ENCODE data around the gene YPEL1. TPM values are rescaled to one million over a fixed set of nuclear protein-coding genes. Genes with fewer than 3 reads are reported as not detected.
"Not testable (repeated sequence)": the region's sequence is repeated elsewhere in the genome, so short reads cannot be mapped to it uniquely, and the experiment has no call there.

The YPEL1 gene
- total RNA-seq, 1 donor from 2014 or later = 8.7 TPM

DNA sequence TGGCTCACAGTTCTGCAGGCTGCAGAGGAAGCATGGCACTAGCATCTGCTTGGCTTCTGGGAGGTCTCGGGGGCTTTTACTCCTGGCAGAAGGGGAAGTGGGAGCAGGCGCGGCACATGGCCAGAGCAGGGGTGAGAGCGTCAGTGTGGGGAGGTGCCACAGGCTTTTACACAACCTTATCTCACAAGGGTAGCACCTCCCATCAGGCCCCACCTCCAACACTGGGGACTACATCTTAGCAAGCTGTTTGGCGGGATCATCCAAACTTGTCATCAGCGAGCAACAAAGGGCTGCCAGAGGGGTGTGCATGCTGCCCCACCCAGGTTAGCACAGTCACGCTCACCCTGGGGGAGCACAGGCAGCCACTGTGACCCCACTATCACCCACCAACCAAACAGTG lies 18.9 kb upstream of the YPEL1 start:
- DNase-seq (ENCODE audit: extremely low read depth, low read depth, low spot score) = no peak

DNA sequence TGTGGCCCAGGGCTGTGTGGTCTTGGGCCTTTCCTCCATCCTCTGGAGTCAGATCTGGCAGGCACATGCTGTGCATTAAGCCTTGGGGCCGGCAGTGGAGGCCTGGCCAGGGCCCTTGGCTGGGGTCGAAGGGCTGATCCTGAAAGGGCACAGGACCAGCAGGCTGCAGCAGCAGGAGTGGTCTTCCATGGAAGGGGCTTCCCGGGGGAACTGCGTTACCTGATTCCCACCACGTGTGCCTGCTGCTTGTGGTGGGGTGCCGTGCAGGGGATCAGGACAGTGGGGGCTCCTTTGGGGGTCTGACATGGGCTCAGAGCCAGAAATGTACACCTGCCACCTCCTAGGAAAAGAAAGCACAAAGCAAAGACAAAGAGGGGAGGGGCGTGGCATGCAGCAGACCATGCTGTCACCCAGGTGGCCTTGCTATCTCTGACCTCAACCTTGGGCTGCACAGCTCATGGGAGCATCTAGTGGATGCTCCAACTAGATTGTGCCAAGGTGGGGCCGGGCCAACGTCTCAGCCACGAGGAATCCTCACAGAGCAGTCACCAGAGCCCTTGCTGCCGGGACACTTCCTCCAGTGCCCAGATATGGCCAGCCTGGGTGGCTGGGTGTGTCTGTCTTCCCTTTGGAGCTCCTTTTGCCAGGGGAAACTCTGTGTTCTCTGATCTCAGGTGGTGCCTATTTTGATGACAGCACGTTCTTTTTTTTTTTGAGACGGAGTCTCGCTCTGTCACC lies 17.9 kb upstream of the YPEL1 start:
- DNase-seq (ENCODE audit: extremely low read depth, low read depth, low spot score) = no peak

DNA sequence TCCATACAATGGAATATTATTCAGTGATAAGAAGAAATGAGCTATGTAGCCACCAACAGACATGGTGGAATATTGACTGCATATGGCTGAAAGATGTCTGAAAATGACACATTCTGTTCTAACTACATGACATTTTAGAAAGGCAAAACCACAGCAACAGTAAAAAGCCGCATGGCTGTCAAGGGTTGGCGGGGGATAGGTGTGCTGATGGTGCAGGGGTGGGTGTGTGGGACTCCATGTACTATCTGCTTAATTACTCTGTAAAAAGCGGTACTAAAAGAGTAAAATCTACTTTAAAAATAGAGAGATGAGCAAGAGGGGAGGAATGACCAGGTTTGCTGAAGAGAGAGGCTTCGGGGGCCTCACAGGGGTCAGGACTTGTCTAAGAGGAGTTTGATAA lies 16.7 kb upstream of the YPEL1 start:
- no peak for DNase-seq (ENCODE audit: extremely low read depth, low read depth, low spot score)

DNA sequence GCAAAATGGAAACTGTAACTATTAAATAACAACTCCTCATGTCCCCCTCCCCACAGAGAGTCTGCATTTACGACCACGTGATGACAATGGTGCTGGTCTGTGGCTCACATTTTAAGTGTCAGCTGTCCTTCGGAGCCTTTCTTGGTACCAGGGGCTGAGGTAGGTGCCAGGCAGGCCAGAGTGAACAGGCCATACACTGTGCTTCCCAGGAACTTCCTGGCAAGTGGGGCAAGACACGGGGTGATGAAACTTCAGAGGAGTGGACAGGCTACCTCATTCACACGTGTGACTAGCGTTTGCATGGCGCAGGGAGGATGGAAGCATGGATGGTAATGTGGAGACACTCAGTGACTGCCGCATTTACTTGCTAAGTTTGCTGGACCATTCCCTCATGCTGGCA lies 10.4 kb upstream of the YPEL1 start:
- DNase-seq (ENCODE audit: extremely low read depth, low read depth, low spot score) = no peak

DNA sequence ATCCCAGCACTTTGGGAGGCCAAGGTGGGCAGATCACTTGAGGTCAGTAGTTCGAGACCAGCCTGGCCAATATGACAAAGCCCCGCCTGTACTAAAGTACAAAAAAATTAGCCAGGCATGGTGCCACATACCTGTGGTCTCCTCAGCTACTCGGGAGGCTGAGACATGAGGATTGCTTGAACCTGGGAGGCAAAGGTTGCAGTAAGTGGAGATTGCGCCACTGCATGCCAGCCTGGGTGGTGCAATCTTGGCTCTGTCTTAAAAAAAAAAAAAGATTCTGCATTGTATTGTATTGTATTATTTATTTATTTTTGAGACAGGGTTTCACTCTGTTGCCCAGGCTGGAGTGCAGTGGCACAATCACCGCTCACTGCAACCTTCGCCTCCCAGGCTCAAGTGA lies 9.3 kb upstream of the YPEL1 start:
- not testable (repeated sequence) for DNase-seq (ENCODE audit: extremely low read depth, low read depth, low spot score)

DNA sequence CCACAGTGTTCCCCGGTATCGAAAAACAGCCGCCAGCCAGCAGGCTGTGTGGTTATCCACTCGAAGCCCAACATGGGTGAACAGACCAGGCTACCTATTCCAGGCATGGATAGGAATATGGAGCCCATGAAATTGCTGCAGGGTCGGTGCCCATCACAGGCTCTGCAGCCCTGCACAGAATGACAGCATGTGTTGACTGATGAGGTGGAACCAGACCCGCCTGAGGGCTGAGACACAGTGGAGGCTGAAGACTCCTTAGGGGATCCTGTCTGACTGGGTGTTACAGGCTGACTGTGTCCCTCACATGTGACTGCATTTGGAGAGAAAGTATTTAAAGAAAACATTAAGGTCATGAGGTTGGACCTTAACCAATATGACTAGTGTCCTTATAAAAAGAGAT lies 6.2 kb upstream of the YPEL1 start:
- no peak for DNase-seq (ENCODE audit: extremely low read depth, low read depth, low spot score)

DNA sequence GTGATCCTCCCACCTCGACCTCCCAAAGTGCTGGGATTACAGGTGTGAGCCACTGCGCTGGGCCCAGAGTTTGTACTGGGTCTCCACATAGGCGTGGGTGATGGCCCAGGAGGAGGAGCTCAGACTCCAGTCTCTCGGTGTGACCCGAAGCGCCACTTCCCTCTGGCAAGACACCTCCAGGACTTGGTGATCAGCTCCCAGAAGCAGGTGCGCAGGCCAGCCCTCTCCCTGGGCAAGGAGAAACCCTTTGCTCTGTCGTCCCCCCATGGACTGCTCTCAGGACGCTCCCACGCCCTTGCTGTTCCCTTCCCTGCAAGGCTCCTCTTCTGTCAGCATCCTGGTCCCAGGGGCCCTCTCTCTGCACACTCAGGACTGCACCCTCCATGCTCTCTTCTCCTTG lies 5.5 kb upstream of the YPEL1 start:
- DNase-seq (ENCODE audit: extremely low read depth, low read depth, low spot score) = no peak

DNA sequence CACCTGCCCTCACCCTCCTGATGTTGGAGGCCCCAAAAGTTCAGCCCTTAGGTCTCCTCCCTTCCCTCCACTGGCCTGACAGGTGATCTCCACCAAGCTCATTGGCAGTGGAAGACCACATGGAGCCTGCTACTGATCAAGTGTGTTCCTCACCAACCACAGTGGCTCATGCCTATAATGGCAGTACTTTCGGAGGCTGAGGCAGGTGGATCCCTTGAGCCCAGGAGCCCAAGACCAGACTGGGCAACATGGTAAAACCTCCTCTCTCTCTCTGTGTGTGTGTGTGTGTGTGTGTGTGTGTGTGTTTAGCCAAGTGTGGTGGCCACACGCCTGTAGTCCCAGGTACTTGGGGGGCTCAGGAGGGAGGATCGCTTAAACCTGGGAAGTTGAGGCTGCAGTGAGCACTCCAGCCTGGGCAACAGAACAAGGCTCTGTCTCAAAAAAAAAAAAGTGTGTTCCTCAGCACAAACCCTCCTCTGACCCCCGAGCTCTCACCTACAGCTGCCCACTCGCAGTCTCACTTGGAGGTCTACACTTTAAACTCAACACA lies 4.3 kb upstream of the YPEL1 start:
- no peak for DNase-seq (ENCODE audit: extremely low read depth, low read depth, low spot score)

DNA sequence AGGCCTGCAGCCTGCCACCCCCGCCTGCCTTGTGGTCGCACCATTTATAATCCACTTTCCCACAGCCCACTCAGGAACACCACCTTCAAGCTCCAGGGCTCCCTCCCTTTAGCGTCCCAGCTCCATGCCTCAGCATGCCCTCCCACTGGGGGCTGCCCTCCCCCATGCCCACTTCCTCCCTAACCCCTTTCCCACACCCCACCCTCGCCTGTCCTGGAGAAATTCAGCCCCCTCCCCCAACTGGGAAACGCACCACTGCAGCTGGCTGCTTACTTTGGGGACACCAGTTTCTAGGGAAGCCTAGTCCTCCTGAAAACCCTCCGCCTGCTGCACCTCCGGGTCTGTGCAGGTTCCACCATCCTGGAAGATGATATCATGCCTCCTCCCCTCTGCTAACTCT lies 3.4 kb upstream of the YPEL1 start:
- no peak for DNase-seq (ENCODE audit: extremely low read depth, low read depth, low spot score)

DNA sequence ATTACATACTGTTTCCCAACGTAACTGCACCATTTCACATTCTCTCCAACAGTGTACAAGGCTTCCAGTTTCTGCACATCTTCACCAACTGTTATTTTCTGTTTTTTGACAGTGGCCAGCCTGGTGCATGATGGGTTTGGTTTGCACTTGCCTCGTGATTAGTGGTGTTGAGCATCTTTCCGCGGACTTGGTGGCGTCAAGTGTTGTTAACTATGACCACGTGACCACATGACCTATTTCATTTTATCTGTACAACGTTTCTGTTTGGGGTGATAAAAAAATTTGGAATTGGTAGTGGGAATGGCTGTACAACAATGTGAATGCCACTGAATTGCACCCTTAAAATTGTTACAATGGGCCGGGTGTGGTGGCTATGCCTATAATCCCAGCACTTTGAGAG lies 2.5 kb upstream of the YPEL1 start:
- DNase-seq (ENCODE audit: extremely low read depth, low read depth, low spot score) = no peak

DNA sequence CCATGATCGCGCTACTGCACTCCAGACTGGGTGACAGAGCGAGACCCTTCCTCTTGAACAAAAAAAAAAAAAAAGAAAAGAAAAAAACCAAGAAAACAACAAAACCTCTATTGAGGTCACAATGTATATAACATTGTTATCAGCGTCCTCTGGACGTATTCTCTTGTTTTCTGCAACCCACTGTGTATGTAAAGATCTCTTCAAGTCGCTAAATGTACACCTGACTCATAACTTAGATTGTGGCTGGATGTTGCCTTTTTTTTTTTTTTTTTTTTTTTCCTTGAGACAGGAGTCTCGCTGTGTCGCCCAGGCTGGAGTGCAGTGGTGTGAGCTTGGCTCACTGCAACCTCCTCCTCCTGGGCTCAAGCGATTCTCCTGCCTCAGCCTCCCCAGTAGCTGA lies 1.4 kb upstream of the YPEL1 start:
- no peak for DNase-seq (ENCODE audit: extremely low read depth, low read depth, low spot score)

DNA sequence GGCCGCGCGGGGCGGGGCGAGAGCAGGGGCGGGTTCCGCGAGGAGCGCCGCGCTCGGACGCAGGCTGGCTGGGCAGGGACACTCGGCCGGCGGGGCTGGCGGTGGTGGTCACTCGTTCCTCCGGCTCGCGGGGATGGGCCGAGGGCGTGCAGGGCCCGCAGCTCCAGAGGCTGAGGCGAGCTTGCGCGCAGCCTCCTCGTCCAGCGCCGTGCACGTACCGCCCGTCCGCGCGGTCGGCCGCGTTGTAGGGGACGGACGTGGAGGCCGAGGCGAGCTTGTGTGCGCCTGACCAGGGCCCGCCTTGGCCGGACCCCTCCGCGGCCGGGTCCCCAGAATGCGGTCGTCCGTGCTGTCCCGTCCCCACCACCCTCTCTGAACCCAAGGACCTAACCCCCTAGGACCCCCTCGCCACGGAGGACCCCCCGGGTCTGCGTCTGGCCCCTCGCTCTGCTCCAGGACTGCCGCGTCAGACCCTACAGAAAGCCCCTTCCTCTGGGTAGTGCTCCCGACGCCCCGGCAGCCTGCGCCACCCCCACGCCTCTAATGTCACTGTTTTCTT lies 569 bp upstream of the YPEL1 start:
- DNase-seq (ENCODE audit: extremely low read depth, low read depth, low spot score) = no peak

DNA sequence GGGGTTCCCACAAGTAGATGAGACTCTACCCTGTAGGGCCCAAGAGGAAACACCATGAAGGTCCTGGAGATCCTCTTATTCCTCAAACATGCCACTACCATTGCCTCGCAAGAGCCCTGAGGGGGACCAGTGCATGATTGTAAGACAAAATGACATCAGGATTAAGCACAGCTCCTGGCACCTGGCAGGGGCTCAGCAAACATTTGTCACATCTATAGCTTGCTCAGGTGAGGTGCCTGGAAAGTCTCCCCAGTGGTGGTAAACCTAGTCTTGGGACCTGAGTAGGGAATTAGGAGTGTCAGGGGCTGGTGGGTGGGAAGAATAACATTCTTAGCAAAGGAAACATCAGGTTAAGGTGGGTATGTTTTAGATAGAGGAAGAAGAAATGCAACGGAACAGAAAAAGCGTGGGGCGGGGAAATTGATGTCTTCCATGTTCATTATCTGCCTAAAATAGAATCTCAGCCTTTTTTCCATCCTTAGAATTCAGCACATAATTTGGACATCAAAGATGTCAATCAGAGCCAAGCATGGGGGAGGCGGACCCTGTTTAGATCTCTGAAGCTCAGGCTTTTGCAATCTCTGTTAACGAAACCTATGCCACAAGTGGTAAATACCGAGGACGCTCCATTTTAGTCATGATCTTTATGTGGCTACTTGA lies 924 bp downstream of the YPEL1 start:
- no peak for DNase-seq (ENCODE audit: extremely low read depth, low read depth, low spot score)

DNA sequence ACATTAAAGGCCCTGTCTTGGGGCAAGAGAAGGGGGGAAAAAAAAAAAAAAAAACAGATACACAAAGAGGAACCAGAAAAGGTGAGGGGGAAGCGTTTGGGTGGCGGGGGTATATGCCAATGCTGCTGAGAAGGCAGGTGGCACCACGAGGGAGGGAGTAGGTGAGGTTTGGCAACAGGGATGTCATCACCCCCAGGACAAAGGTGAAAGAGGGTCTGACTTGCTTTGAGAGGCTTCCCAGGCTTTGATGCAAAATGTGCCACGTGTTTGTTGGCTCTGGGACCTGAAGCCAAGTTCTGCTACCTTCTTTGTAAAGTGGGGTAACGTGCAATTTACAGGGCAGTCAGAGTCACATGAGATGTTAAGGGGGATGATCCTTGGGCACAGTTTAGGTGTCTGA lies 4.1 kb downstream of the YPEL1 start:
- DNase-seq (ENCODE audit: extremely low read depth, low read depth, low spot score) = no peak

DNA sequence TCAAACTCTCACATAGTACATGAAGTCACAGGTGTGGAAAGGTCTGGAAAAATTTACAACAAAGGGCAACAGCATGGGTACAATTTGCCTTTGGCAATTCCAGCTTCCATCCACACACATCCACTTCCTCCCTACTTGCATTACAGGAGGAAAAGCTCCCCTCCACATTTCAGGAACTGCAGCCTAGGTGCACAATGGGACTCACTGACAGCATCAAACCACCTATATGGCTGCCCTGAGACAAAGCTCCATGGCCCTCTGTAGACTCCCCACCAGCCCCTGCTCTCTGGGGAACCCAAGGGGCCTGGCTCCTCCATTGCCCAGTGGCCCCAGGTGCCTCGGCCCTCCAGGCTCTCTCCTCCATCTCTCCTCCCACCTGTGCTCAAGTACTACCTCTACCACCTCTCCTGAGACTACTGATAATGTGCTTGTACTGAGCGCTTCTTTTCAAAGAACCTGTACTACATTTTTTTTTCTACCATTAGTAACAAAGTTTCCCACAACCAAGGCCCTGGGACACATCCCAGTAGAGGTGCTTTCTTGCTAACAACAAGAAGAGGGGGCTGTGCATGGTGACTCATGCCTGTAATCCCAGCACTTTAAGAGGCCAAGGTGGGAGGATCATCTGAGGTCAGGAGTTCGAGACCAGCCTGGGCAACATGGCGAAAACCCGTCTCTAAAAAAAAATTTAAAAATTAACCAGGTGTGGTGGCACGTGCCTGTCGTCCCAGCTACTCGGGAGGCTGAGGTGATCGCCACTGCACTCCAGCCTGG lies 4.9 kb downstream of the YPEL1 start:
- no peak for DNase-seq (ENCODE audit: extremely low read depth, low read depth, low spot score)

DNA sequence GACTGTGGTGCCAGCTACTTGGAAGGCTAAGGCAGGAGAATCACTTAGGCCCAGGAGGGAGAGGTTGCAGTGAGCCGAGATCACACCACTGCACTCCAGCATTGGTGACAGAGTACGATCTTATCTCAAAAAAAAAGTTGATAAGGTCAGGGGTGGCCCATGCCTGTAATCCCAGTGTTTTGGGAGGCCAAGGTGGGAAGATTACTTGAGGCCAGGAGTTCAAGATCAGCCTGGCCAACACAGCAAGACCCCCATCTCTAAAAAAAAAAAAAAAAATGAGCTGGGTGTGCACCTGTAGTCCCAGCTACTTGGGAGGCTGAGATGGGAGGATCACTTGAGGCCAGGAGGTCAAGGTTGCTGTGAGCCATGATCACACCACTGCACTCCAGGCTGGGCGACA lies 6.4 kb downstream of the YPEL1 start:
- not testable (repeated sequence) for DNase-seq (ENCODE audit: extremely low read depth, low read depth, low spot score)

DNA sequence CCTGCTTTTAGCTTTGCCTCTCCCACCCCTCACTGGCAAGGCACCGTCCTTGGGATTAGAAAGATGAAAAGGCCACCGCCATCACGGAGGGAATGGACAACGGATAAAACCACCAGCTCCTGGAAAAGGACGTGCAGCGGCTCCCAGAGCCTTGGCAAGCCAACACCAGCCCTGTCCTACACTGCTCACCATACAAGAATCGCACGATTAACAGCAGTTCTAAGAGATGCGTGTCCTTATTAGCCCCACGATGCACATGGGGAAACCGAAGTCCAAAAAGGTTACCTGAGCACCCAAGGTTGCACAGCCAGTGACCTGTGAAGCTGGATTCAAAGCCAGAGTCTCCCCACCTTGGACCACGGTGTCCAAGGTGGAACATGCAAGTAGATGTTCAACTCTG lies 7.3 kb downstream of the YPEL1 start:
- no peak for DNase-seq (ENCODE audit: extremely low read depth, low read depth, low spot score)

DNA sequence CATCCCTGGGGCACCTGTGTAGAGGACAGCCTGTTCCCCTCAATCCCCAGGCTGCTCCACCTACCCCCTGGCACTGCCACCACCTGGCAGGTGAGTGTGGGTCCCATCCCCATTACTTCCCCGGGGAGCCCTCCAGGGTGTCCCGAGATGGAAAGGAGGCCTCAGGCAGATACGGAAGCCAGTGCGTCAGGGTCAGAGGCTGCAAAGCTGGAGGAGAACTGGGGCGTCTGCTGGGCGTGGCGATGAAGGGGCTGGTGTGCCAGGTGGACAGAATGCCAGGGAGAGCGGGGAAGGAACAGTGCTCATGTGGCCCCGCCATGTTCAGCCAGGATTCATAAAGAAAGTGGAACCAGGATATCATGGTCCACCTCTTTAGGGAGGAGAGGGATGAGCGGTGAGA lies 7.8 kb downstream of the YPEL1 start:
- no peak for DNase-seq (ENCODE audit: extremely low read depth, low read depth, low spot score)

DNA sequence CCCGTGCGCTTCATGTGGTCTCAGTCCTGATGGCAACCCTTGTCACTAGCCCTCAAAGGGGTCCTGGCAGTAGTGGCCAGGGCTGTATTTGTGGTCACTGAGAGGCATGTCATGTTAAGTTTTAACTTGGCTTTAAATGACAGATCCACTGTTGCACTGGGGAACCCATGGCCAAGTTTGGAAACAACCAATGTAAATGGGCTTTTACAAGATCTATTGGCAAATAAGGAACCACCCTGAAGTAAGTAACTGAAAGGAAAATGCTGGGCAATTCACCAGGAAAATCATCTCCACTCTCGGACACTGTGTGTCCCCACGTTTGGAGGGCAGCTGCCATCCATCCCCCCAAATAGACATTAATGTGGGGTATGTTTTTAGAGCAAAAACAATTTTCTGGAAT lies 8.4 kb downstream of the YPEL1 start:
- no peak for DNase-seq (ENCODE audit: extremely low read depth, low read depth, low spot score)

DNA sequence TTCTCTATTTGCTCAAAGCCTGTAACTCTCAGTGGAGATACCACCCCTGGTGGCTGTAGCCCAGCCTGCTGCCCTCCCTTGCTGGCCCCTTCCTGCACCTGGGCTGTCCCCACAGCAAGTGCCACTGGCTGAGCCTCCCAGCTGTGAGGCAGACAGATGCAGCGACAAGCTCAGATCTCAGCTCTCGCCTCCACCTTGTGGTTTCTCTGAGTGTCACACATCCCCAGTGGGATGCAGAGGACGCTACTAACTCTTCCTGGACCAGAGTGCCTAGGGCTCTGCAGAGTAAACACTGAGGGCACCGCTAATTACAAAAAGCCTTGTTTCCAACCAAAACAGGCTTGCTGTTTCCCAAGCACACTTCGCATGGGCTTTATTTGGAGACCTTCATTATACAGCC lies 8.9 kb downstream of the YPEL1 start:
- no peak for DNase-seq (ENCODE audit: extremely low read depth, low read depth, low spot score)

DNA sequence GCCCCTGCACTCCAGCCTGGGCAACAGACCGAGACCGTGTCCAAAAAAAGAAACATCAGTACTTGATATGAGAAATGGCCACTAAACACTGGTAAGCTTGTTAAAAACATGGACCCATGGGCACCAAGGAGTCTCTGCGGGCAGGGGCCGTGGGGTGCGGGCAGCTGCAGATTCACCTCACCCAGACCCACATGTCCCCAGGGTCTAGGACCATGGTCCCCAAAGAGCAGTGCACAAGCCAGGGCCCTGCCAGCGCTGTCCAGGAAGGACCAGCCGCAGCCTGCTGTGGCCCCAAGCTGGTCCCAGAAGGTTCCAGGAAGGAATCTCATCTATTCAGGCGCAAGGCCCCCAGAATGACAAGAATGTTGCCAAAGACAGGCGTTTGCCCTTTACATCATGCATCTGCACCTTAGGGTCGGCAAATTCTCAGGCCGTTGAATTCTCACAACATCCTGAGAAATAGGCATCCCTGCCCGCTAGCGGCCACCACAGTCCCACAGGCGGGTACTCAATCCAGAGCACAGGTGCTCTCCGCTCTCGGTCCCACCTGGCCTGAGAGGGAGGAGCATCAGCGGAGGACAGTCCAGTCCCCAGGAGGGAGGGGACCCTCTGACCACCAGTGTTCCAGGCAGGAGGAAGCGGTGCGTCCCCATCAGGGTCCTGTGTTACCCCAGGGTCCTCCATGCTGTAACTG lies 9.5 kb downstream of the YPEL1 start:
- no peak for DNase-seq (ENCODE audit: extremely low read depth, low read depth, low spot score)
